ENCODE data around the gene DPYSL5.

GRCh38 chr2:26859622-26860021 is 11.7 kb downstream of the DPYSL5 start:
- TF ChIP-seq FOXA1 (IDR thresholded peaks at IDR 0.05) (no peak), ELF4 (IDR thresholded peaks at IDR 0.05) (no peak), HDGF (IDR thresholded peaks at IDR 0.05; ENCODE audit: borderline replicate concordance) (no peak), SP1 (IDR thresholded peaks at IDR 0.05) (no peak), ZNF384 (IDR thresholded peaks at IDR 0.05) (no peak), SUZ12 (IDR thresholded peaks at IDR 0.05) (no peak), TARDBP (IDR thresholded peaks at IDR 0.05) (no peak), ARNT (IDR thresholded peaks at IDR 0.05) (no peak)

Data from HEK293T (cell line).